ENCODE results near the gene USP6NL. TPM values are rescaled to one million over a fixed set of nuclear protein-coding genes. Genes with fewer than 3 reads are reported as not detected.
"Not testable (repeated sequence)": the region's sequence is repeated elsewhere in the genome, so short reads cannot be mapped to it uniquely, and the experiment has no call there.

The USP6NL gene
- total RNA-seq, 2 donors from 2014 or later = 13.9 to 28.4 TPM

- DNase-seq (ENCODE audit: low spot score) = no peak
- H3K27me3 ChIP-seq (replicated peaks; ENCODE audit: insufficient read depth) = peaks cover 1% of the 10 kb centered on the region
- H3K9me3 ChIP-seq = no peaks in the 10 kb centered on the region
- H3K36me3 ChIP-seq = no peaks in the 10 kb centered on the region
- intact Hi-C loops (cut with DNase I) = no loop called here
- WGBS = 92% methylated on average over 13 of the region's 13 CpGs
- no peak overlapping the region for H3K4me3 ChIP-seq
- TF ChIP-seq CTCF (IDR thresholded peaks at IDR 0.05) = no peak
- TF ChIP-seq POLR2AphosphoS5 (IDR thresholded peaks at IDR 0.05) = no peak
- no peak for TF ChIP-seq POLR2A (IDR thresholded peaks at IDR 0.05)
- no peaks in the 10 kb centered on the region for H3K4me1 ChIP-seq (replicated peaks)
- H3K27ac ChIP-seq = no peak overlapping the region
Measured at GRCh38 chr10:11439523-11440053, 171.9 kb downstream of the USP6NL start.

- Histone ChIP-seq H3K9me3 (no peaks in the 10 kb centered on the region), H3K36me3 (no peaks in the 10 kb centered on the region), H3K4me3 (no peak overlapping the region), H3K27me3 (replicated peaks; ENCODE audit: insufficient read depth) (peaks cover 1% of the 10 kb centered on the region), H3K27ac (no peak overlapping the region), H3K4me1 (replicated peaks) (no peaks in the 10 kb centered on the region)
- TF ChIP-seq CTCF (IDR thresholded peaks at IDR 0.05) (no peak), POLR2A (IDR thresholded peaks at IDR 0.05) (no peak), POLR2AphosphoS5 (IDR thresholded peaks at IDR 0.05) (no peak)
- WGBS = 82% methylated on average over 26 of the region's 26 CpGs
- intact Hi-C loops (cut with DNase I) = no loop called here
- DNase-seq (ENCODE audit: low spot score) = no peak
Measured at GRCh38 chr10:11437391-11438142, 173.9 kb downstream of the USP6NL start.

GRCh38 chr10:11436445-11436844 is 175.0 kb downstream of the USP6NL start:
- H3K27me3 ChIP-seq (replicated peaks; ENCODE audit: insufficient read depth); DNase-seq (ENCODE audit: low spot score); H3K4me1 ChIP-seq (replicated peaks); intact Hi-C loops (cut with DNase I); H3K9me3 ChIP-seq; H3K36me3 ChIP-seq; H3K4me3 ChIP-seq; H3K27ac ChIP-seq: not testable (repeated sequence)
- WGBS = 96% methylated on average over 13 of the region's 13 CpGs

GRCh38 chr10:11435581-11435981 is 175.9 kb downstream of the USP6NL start:
- H3K4me1 ChIP-seq (replicated peaks) = no peaks in the 10 kb centered on the region
- H3K9me3 ChIP-seq = no peaks in the 10 kb centered on the region
- H3K27me3 ChIP-seq (replicated peaks; ENCODE audit: insufficient read depth) = peaks cover 1% of the 10 kb centered on the region
- 63% methylated on average over 9 of the region's 9 CpGs for WGBS
- no peak for DNase-seq (ENCODE audit: low spot score)
- intact Hi-C loops (cut with DNase I) = no loop called here
- no peak overlapping the region for H3K4me3 ChIP-seq
- TF ChIP-seq CTCF (IDR thresholded peaks at IDR 0.05) = no peak
- H3K36me3 ChIP-seq = no peaks in the 10 kb centered on the region
- H3K27ac ChIP-seq = no peak overlapping the region

- 59% methylated on average over 2 of the region's 2 CpGs for WGBS
- H3K9me3 ChIP-seq = no peaks in the 10 kb centered on the region
- H3K4me1 ChIP-seq (replicated peaks) = no peaks in the 10 kb centered on the region
- no peak overlapping the region for H3K27ac ChIP-seq
- intact Hi-C loops (cut with DNase I) = no loop called here
- no peak for TF ChIP-seq POLR2AphosphoS5 (IDR thresholded peaks at IDR 0.05)
- no peak for TF ChIP-seq CTCF (IDR thresholded peaks at IDR 0.05)
- no peak for TF ChIP-seq POLR2A (IDR thresholded peaks at IDR 0.05)
- no peak overlapping the region for H3K4me3 ChIP-seq
- no peaks in the 10 kb centered on the region for H3K36me3 ChIP-seq
- DNase-seq (ENCODE audit: low spot score) = no peak
- H3K27me3 ChIP-seq (replicated peaks; ENCODE audit: insufficient read depth) = no peaks in the 10 kb centered on the region
Measured at GRCh38 chr10:11434324-11434723, 177.1 kb downstream of the USP6NL start.
